CD4-positive, alpha-beta memory T cell (primary cell): ENCODE measurements around the gene IGSF23. TPM values are rescaled to one million over a fixed set of nuclear protein-coding genes. Genes with fewer than 3 reads are reported as not detected.

Source experiments
- CTCF ChIA-PET: fragments of 350-600 bp; sonication (Branson Sonifier 250); formaldehyde crosslinking; loops from one replicate; lab custom pipeline; 2021; ENCODE audit warnings: inconsistent platforms; ENCODE audit not compliant: partially characterized antibody; lab: Charles Lee
- POLR2A ChIA-PET: fragments of 350-600 bp; sonication (Branson Sonifier 250); formaldehyde crosslinking; loops from one replicate; lab custom pipeline; 2021; ENCODE audit not compliant: partially characterized antibody; lab: Charles Lee
- DNase-seq, 5 donors: peaks; one replicate each; pipeline versions ENCODE4 v3.0.0 to v3.0.0-alpha.2; 2020 to 2022; ENCODE audit warnings: mixed read lengths in 1 of 5
- H3K27ac ChIP-seq: one replicate; pipeline ENCODE4 v1.7.0; 2013; ENCODE audit warnings: low read depth, low read length
- H3K27me3 ChIP-seq: 2 replicates; pipeline ENCODE4 v1.7.0; 2013; ENCODE audit warnings: mild to moderate bottlenecking, low read length, moderate library complexity; ENCODE audit not compliant: insufficient read depth
- H3K36me3 ChIP-seq: 2 replicates; pipeline ENCODE4 v1.7.0; 2013; ENCODE audit warnings: mild to moderate bottlenecking, low read length, moderate library complexity; ENCODE audit not compliant: insufficient read depth
- H3K4me1 ChIP-seq: 2 replicates; pipeline ENCODE4 v1.7.0; 2013; ENCODE audit warnings: mild to moderate bottlenecking, low read length, moderate library complexity; ENCODE audit not compliant: insufficient read depth
- H3K4me3 ChIP-seq, 2 donors: one replicate each; pipeline ENCODE4 v1.7.0; 2013; ENCODE audit warnings: low read length in 2 of 2, mild to moderate bottlenecking in 1 of 2
- H3K9me3 ChIP-seq, 2 donors: one replicate each; pipeline ENCODE4 v1.7.0; 2013; ENCODE audit warnings: low read length in 2 of 2, control low read depth in 1 of 2; ENCODE audit not compliant: control insufficient read depth in 1 of 2
- H3K27ac Mint-ChIP-seq, 7 donors: one replicate each; pipeline ENCODE4 v1.8.0; 2020 to 2021; ENCODE audit warnings: mixed read lengths in 7 of 7, mild to moderate bottlenecking in 6 of 7, inconsistent platforms in 3 of 7, moderate library complexity in 3 of 7
- H3K27me3 Mint-ChIP-seq, 2 donors: one replicate each; pipeline ENCODE4 v1.8.0; 2020 to 2021; ENCODE audit warnings: mixed read lengths in 2 of 2
- H3K36me3 Mint-ChIP-seq, 2 donors: one replicate each; pipeline ENCODE4 v1.8.0; 2020 to 2021; ENCODE audit warnings: mixed read lengths in 2 of 2, inconsistent platforms in 1 of 2, mild to moderate bottlenecking in 1 of 2
- H3K4me1 Mint-ChIP-seq, 4 donors: one replicate each; pipeline ENCODE4 v1.8.0; 2020 to 2021; ENCODE audit warnings: mixed read lengths in 4 of 4, mild to moderate bottlenecking in 1 of 4
- H3K4me3 Mint-ChIP-seq, 8 donors: one replicate each; pipeline ENCODE4 v1.8.0; 2020 to 2021; ENCODE audit warnings: mixed read lengths in 8 of 8, mild to moderate bottlenecking in 7 of 8, moderate library complexity in 6 of 8, inconsistent platforms in 3 of 8
- H3K9me3 Mint-ChIP-seq, 8 donors: one replicate each; pipeline ENCODE4 v1.8.0; 2020 to 2021; ENCODE audit warnings: mixed read lengths in 8 of 8, mild to moderate bottlenecking in 5 of 8, inconsistent platforms in 3 of 8, moderate library complexity in 1 of 8
- intact Hi-C: fragments of 100-400 bp; cut with micrococcal nuclease; formaldehyde crosslinking; loops from one replicate; pipeline ENCODE4 v1.15.1; 2023
- polyA plus RNA-seq, 2 donors: library from polyadenylated mRNA; unstranded; fragments of 300-500 nt; fragmentation: Illumina TruSeq; gene quantifications; one replicate each; pipeline ENCODE4 v1.2.3, GENCODE V29; 2021
- total RNA-seq, 2 experiments: library from RNA; stranded (reverse); gene quantifications; one replicate each; pipeline ENCODE4 v1.2.3, GENCODE V29; 2021

The IGSF23 gene
- total and polyA plus RNA-seq, 4 experiments from 2014 or later: not detected

- intact Hi-C loops: no loop called here
- Histone ChIP-seq H3K4me1 (no peaks in the 10 kb centered on the region), H3K27me3 (no peaks in the 10 kb centered on the region), H3K4me3 (no peak overlapping the region), H3K9me3 (peaks cover 0 to 5% of the 10 kb centered on the region in 2 donors), H3K27ac (no peak overlapping the region), H3K36me3 (no peaks in the 10 kb centered on the region)
- CTCF ChIA-PET: no interaction called here
- POLR2A ChIA-PET: no interaction called here
- Mint-ChIP-seq H3K4me1 (no peaks in the 10 kb centered on the region), H3K27ac (no peak overlapping the region), H3K27me3 (peaks cover 14% of the 10 kb centered on the region in 2 donors), H3K9me3 (peaks cover 0 to 36% (median 12%) of the 10 kb centered on the region in 8 donors), H3K36me3 (no peaks in the 10 kb centered on the region), H3K4me3 (no peak overlapping the region)
- DNase-seq: no peak
Observed at GRCh38 chr19:44597131-44597491, 16.3 kb upstream of the IGSF23 start.

GRCh38 chr19:44598355-44598754, 15.0 kb upstream of the IGSF23 start:
- Histone ChIP-seq H3K36me3 (no peaks in the 10 kb centered on the region), H3K27ac (no peak overlapping the region), H3K4me1 (no peaks in the 10 kb centered on the region), H3K9me3 (peaks cover 0 to 5% of the 10 kb centered on the region in 2 donors), H3K4me3 (no peak overlapping the region), H3K27me3 (no peaks in the 10 kb centered on the region)
- Mint-ChIP-seq H3K9me3 (peaks cover 0 to 35% (median 12%) of the 10 kb centered on the region in 8 donors), H3K4me3 (no peak overlapping the region), H3K27ac (no peak overlapping the region), H3K36me3 (no peaks in the 10 kb centered on the region), H3K4me1 (no peaks in the 10 kb centered on the region), H3K27me3 (peaks cover 10 to 12% of the 10 kb centered on the region in 2 donors)
- ChIA-PET POLR2A (no interaction called here), CTCF (no interaction called here)
- DNase-seq: no peak
- intact Hi-C loops: no loop called here

GRCh38 chr19:44598880-44599279, 14.5 kb upstream of the IGSF23 start:
- H3K9me3 ChIP-seq: peaks cover 0 to 5% of the 10 kb centered on the region in 2 donors
- H3K4me3 Mint-ChIP-seq: no peak overlapping the region
- no peaks in the 10 kb centered on the region for H3K36me3 ChIP-seq
- H3K4me1 Mint-ChIP-seq: no peaks in the 10 kb centered on the region
- no peaks in the 10 kb centered on the region for H3K27me3 ChIP-seq
- no peaks in the 10 kb centered on the region for H3K4me1 ChIP-seq
- intact Hi-C loops: no loop called here
- no peak overlapping the region for H3K4me3 ChIP-seq
- no peak overlapping the region for H3K27ac ChIP-seq
- ChIA-PET CTCF (no interaction called here), POLR2A (no interaction called here)
- H3K36me3 Mint-ChIP-seq: no peaks in the 10 kb centered on the region
- no peak overlapping the region for H3K27ac Mint-ChIP-seq
- peaks cover 0 to 37% (median 12%) of the 10 kb centered on the region in 8 donors for H3K9me3 Mint-ChIP-seq
- no peak for DNase-seq
- H3K27me3 Mint-ChIP-seq: peaks cover 10 to 16% of the 10 kb centered on the region in 2 donors

- no peak overlapping the region for H3K4me3 Mint-ChIP-seq
- H3K36me3 Mint-ChIP-seq: no peaks in the 10 kb centered on the region
- Histone ChIP-seq H3K27ac (no peak overlapping the region), H3K27me3 (no peaks in the 10 kb centered on the region), H3K36me3 (no peaks in the 10 kb centered on the region), H3K4me1 (no peaks in the 10 kb centered on the region), H3K4me3 (no peak overlapping the region), H3K9me3 (peaks cover 0 to 5% of the 10 kb centered on the region in 2 donors)
- H3K27ac Mint-ChIP-seq: no peak overlapping the region
- POLR2A ChIA-PET: no interaction called here
- peaks cover 0 to 37% (median 11%) of the 10 kb centered on the region in 8 donors for H3K9me3 Mint-ChIP-seq
- H3K4me1 Mint-ChIP-seq: no peaks in the 10 kb centered on the region
- CTCF ChIA-PET: no interaction called here
- peaks cover 7 to 18% of the 10 kb centered on the region in 2 donors for H3K27me3 Mint-ChIP-seq
- DNase-seq: no peak
- intact Hi-C loops: no loop called here
Observed at GRCh38 chr19:44600466-44600865, 12.9 kb upstream of the IGSF23 start.

GRCh38 chr19:44602081-44602480, 11.3 kb upstream of the IGSF23 start:
- DNase-seq: no peak
- Mint-ChIP-seq H3K36me3 (no peaks in the 10 kb centered on the region), H3K4me1 (peaks cover 2 to 4% (median 3%) of the 10 kb centered on the region in 4 donors), H3K27me3 (peaks cover 0 to 11% of the 10 kb centered on the region in 2 donors), H3K9me3 (peaks cover 0 to 32% (median 10%) of the 10 kb centered on the region in 8 donors), H3K4me3 (no peak overlapping the region), H3K27ac (no peak overlapping the region)
- Histone ChIP-seq H3K36me3 (no peaks in the 10 kb centered on the region), H3K9me3 (peaks cover 0 to 5% of the 10 kb centered on the region in 2 donors), H3K4me3 (no peak overlapping the region), H3K27ac (no peak overlapping the region), H3K27me3 (no peaks in the 10 kb centered on the region), H3K4me1 (no peaks in the 10 kb centered on the region)
- intact Hi-C loops: no loop called here
- POLR2A ChIA-PET: no interaction called here
- CTCF ChIA-PET: no interaction called here

- Histone ChIP-seq H3K9me3 (peaks cover 0 to 2% of the 10 kb centered on the region in 2 donors), H3K36me3 (no peaks in the 10 kb centered on the region), H3K4me3 (no peak overlapping the region), H3K27me3 (no peaks in the 10 kb centered on the region), H3K4me1 (no peaks in the 10 kb centered on the region), H3K27ac (no peak overlapping the region)
- Mint-ChIP-seq H3K4me3 (no peak overlapping the region), H3K36me3 (no peaks in the 10 kb centered on the region), H3K27ac (no peak overlapping the region), H3K4me1 (peaks cover 4 to 14% (median 8%) of the 10 kb centered on the region in 4 donors), H3K9me3 (peaks cover 0 to 19% (median 5%) of the 10 kb centered on the region in 8 donors), H3K27me3 (peaks cover 1 to 7% of the 10 kb centered on the region in 2 donors)
- ChIA-PET CTCF (no interaction called here), POLR2A (no interaction called here)
- intact Hi-C loops: no loop called here
- DNase-seq: no peak
Observed at GRCh38 chr19:44603201-44603945, 10.0 kb upstream of the IGSF23 start.

- peaks cover 0 to 17% (median 4%) of the 10 kb centered on the region in 8 donors for H3K9me3 Mint-ChIP-seq
Observed at GRCh38 chr19:44604241-44604640, 9.1 kb upstream of the IGSF23 start.

More at GRCh38 chr19:44604241-44604640, 9.1 kb upstream of the IGSF23 start:
- DNase-seq: no peak
- H3K27ac Mint-ChIP-seq: no peak overlapping the region
- intact Hi-C loops: no loop called here
- H3K4me3 Mint-ChIP-seq: no peak overlapping the region
- H3K36me3 Mint-ChIP-seq: no peaks in the 10 kb centered on the region
- Histone ChIP-seq H3K4me1 (no peaks in the 10 kb centered on the region), H3K9me3 (no peaks in the 10 kb centered on the region), H3K27ac (no peak overlapping the region), H3K27me3 (no peaks in the 10 kb centered on the region), H3K36me3 (no peaks in the 10 kb centered on the region), H3K4me3 (no peak overlapping the region)
- peaks cover 4 to 14% (median 8%) of the 10 kb centered on the region in 4 donors for H3K4me1 Mint-ChIP-seq
- peaks cover 1 to 7% of the 10 kb centered on the region in 2 donors for H3K27me3 Mint-ChIP-seq
- ChIA-PET POLR2A (no interaction called here), CTCF (no interaction called here)
